SK-N-MC (cell line): Measurements from ENCODE around the gene LPAR1.

Source experiments
- EZH2 ChIP-seq: fragments of 200-600 bp; sonication (generic); IDR thresholded peaks from one replicate; pipeline ENCODE4 v1.6.1; 2017; ENCODE audit warnings: antibody characterized with exemption
- POLR2AphosphoS5 ChIP-seq: IDR thresholded peaks from 2 replicates; pipeline ENCODE4 v1.6.1; 2012; ENCODE audit warnings: mild to moderate bottlenecking, low read depth, low read length, borderline replicate concordance

GRCh38 chr9:111058166-111058565 lies 19.9 kb upstream of the LPAR1 start:
- TF ChIP-seq EZH2 (no peak), POLR2AphosphoS5 (no peak)
